H1 (cell line): Measurements from ENCODE around the gene GRM7. TPM values are rescaled to one million over a fixed set of nuclear protein-coding genes. Genes with fewer than 3 reads are reported as not detected.

ENCODE experiments used
- CTCF ChIA-PET: fragments of 300-600 bp; sonication (Branson Sonifier 250); formaldehyde crosslinking; loops from one replicate; lab custom pipeline; 2021; ENCODE audit not compliant: partially characterized antibody; lab: Charles Lee
- POLR2A ChIA-PET: fragments of 300-600 bp; sonication (Branson Sonifier 250); formaldehyde crosslinking; loops from one replicate; lab custom pipeline; 2021; ENCODE audit warnings: inconsistent platforms; ENCODE audit not compliant: partially characterized antibody; lab: Charles Lee
- DNase-seq, 2 experiments: peaks; one replicate each; pipeline versions ENCODE4 v3.0.0 to v3.0.0-alpha.2; 2010 to 2022; ENCODE audit warnings: low spot score in 2 of 2, low read depth in 1 of 2, mixed read lengths in 1 of 2
- FAIRE-seq: peaks from 2 replicates; lab custom pipeline; 2011; peaks lifted over from hg19 to GRCh38; lab: Jason Lieb, UNC
- H2AFZ ChIP-seq: 2 replicates; pipeline ENCODE4 v1.8.1; 2012; ENCODE audit warnings: low read length, inconsistent platforms
- H2AK5ac ChIP-seq: 2 replicates; pipeline ENCODE4 v1.6.1; 2013; ENCODE audit warnings: low read depth, low read length
- H2BK120ac ChIP-seq: replicated peaks from 2 replicates; pipeline ENCODE3; 2013; ENCODE audit warnings: low read depth, low read length, inconsistent platforms
- H2BK12ac ChIP-seq: 2 replicates; pipeline ENCODE4 v1.6.1; 2013; ENCODE audit warnings: low read depth, low read length
- H2BK15ac ChIP-seq: 2 replicates; pipeline ENCODE4 v1.6.1; 2013; ENCODE audit warnings: low read length
- H2BK20ac ChIP-seq: 2 replicates; pipeline ENCODE4 v1.6.1; 2013; ENCODE audit warnings: low read length
- H2BK5ac ChIP-seq: 2 replicates; pipeline ENCODE4 v1.6.1; 2013; ENCODE audit warnings: low read depth, low read length
- H3K14ac ChIP-seq: 2 replicates; pipeline ENCODE4 v1.6.1; 2013; ENCODE audit warnings: inconsistent platforms; ENCODE audit not compliant: insufficient read length
- H3K18ac ChIP-seq: 2 replicates; pipeline ENCODE4 v1.6.1; 2013; ENCODE audit warnings: low read length; ENCODE audit errors: extremely low read depth
- H3K23ac ChIP-seq: 2 replicates; pipeline ENCODE4 v1.6.1; 2013; ENCODE audit warnings: inconsistent platforms; ENCODE audit not compliant: insufficient read length
- H3K23me2 ChIP-seq: 2 replicates; pipeline ENCODE4 v1.6.1; 2013; ENCODE audit warnings: low read depth, low read length
- H3K27ac ChIP-seq: 2 replicates; pipeline ENCODE4 v1.6.1; 2011; ENCODE audit warnings: low read depth, low read length, inconsistent platforms
- H3K27me3 ChIP-seq, 4 experiments: replicated peaks in 1 of 4; 1 replicate in 1 of 4; 2 replicates in 3 of 4; pipeline versions ENCODE4 v1.6.1 to v1.8.1; 2011 to 2013; ENCODE audit warnings: low read length in 3 of 4, mild to moderate bottlenecking in 3 of 4, inconsistent platforms in 2 of 4, mixed read lengths in 2 of 4, moderate library complexity in 1 of 4; ENCODE audit not compliant: control insufficient read depth in 3 of 4, insufficient read depth in 3 of 4; ENCODE audit errors: extremely low read depth in 1 of 4
- H3K36me3 ChIP-seq, 4 experiments: 2 replicates each; pipeline versions ENCODE4 v1.6.1 to v1.8.1; 2011 to 2013; ENCODE audit warnings: mild to moderate bottlenecking in 4 of 4, low read length in 3 of 4, moderate library complexity in 2 of 4, control low read depth in 1 of 4, inconsistent platforms in 1 of 4; ENCODE audit not compliant: insufficient read depth in 4 of 4, control insufficient read depth in 2 of 4
- H3K4ac ChIP-seq: replicated peaks from 2 replicates; pipeline ENCODE3; 2013; ENCODE audit warnings: low read length, low read depth, mixed read lengths, inconsistent platforms; ENCODE audit not compliant: insufficient read length
- H3K4me1 ChIP-seq, 4 experiments: replicated peaks in 1 of 4; 1 replicate in 1 of 4; 2 replicates in 3 of 4; pipeline versions ENCODE4 v1.6.1 to v1.8.1; 2011 to 2013; ENCODE audit warnings: low read length in 3 of 4, inconsistent platforms in 2 of 4, mixed read lengths in 1 of 4; ENCODE audit not compliant: insufficient read depth in 4 of 4, control insufficient read depth in 3 of 4
- H3K4me2 ChIP-seq, 2 experiments: 2 replicates each; pipeline versions ENCODE4 v1.6.1 to v1.8.1; 2011 to 2013; ENCODE audit warnings: low read depth in 2 of 2, low read length in 2 of 2, control low read depth in 1 of 2, inconsistent platforms in 1 of 2, mild to moderate bottlenecking in 1 of 2; ENCODE audit not compliant: insufficient read depth in 1 of 2
- H3K4me3 ChIP-seq, 4 experiments: fragments of 200-600, 300-600 bp in 1 of 4; sonication (generic), shearing (Covaris generic), sonication (Bioruptor Twin) in 1 of 4; 2 replicates each; pipeline versions ENCODE4 v1.5.1 to v1.8.1; 2011 to 2016; ENCODE audit warnings: low read length in 4 of 4, low read depth in 3 of 4, control low read depth in 2 of 4, inconsistent platforms in 2 of 4, mild to moderate bottlenecking in 2 of 4, mixed read lengths in 1 of 4, moderate library complexity in 1 of 4; ENCODE audit not compliant: insufficient read depth in 2 of 4; ENCODE audit errors: extremely low read depth in 1 of 4
- H3K56ac ChIP-seq: replicated peaks from 2 replicates; pipeline ENCODE3; 2013; ENCODE audit warnings: low read depth, mild to moderate bottlenecking, mixed read lengths, low read length, inconsistent platforms; ENCODE audit not compliant: insufficient read length
- H3K79me1 ChIP-seq: 2 replicates; pipeline ENCODE4 v1.6.1; 2013; ENCODE audit warnings: low read depth, low read length, control low read depth
- H3K79me2 ChIP-seq, 2 experiments: 2 replicates each; pipeline versions ENCODE4 v1.6.1 to v1.8.1; 2012 to 2013; ENCODE audit warnings: low read length in 2 of 2, mild to moderate bottlenecking in 2 of 2, inconsistent platforms in 1 of 2; ENCODE audit not compliant: insufficient read depth in 2 of 2, control insufficient read depth in 1 of 2
- H3K9ac ChIP-seq, 4 experiments: replicated peaks in 1 of 4; 1 replicate in 1 of 4; 2 replicates in 3 of 4; pipeline versions ENCODE4 v1.6.1 to v1.8.1; 2011 to 2013; ENCODE audit warnings: low read depth in 3 of 4, low read length in 3 of 4, control low read depth in 2 of 4, mild to moderate bottlenecking in 2 of 4, moderate library complexity in 2 of 4, inconsistent platforms in 1 of 4; ENCODE audit errors: extremely low read depth in 1 of 4
- H3K9me3 ChIP-seq, 2 experiments: 2 replicates each; pipeline versions ENCODE4 v1.6.1 to v1.8.1; 2012 to 2013; ENCODE audit warnings: mild to moderate bottlenecking in 2 of 2, moderate library complexity in 2 of 2, control low read depth in 1 of 2, inconsistent platforms in 1 of 2, low read depth in 1 of 2, low read length in 1 of 2, mixed read lengths in 1 of 2; ENCODE audit not compliant: insufficient read depth in 2 of 2
- H4K20me1 ChIP-seq, 2 experiments: replicated peaks in 1 of 2; 2 replicates each; pipeline versions ENCODE3 to v1.8.1; 2011 to 2013; ENCODE audit warnings: inconsistent platforms in 2 of 2, low read length in 2 of 2, mild to moderate bottlenecking in 1 of 2; ENCODE audit not compliant: insufficient read depth in 2 of 2, control insufficient read depth in 1 of 2
- H4K5ac ChIP-seq: 2 replicates; pipeline ENCODE4 v1.6.1; 2013; ENCODE audit warnings: low read length, low read depth, mixed read lengths, inconsistent platforms; ENCODE audit not compliant: insufficient read length
- H4K8ac ChIP-seq: 2 replicates; pipeline ENCODE4 v1.8.0; 2013; ENCODE audit warnings: mild to moderate bottlenecking, moderate library complexity, low read length, inconsistent platforms; ENCODE audit not compliant: insufficient read depth; ENCODE audit errors: extremely low read depth
- H4K91ac ChIP-seq: replicated peaks from 2 replicates; pipeline ENCODE3; 2013; ENCODE audit warnings: low read length, mixed read lengths, inconsistent platforms; ENCODE audit not compliant: insufficient read length
- ASH2L ChIP-seq: fragments of 200-600, 300-600 bp; sonication (generic); IDR thresholded peaks from one replicate; pipeline ENCODE4 v1.7.1; 2017; ENCODE audit warnings: low read length
- BACH1 ChIP-seq: IDR thresholded peaks from 2 replicates; pipeline ENCODE4 v1.6.1; 2012; ENCODE audit warnings: low read length, improper control_type of control experiment
- CHD2 ChIP-seq: IDR thresholded peaks from 2 replicates; pipeline ENCODE4 v1.6.1; 2012; ENCODE audit warnings: low read length, improper control_type of control experiment
- GABPA ChIP-seq: IDR thresholded peaks from 2 replicates; pipeline ENCODE4 v1.6.1; 2011; ENCODE audit warnings: mild to moderate bottlenecking, low read length, moderate library complexity, borderline replicate concordance; ENCODE audit not compliant: insufficient read depth
- GTF2F1 ChIP-seq: IDR thresholded peaks from 2 replicates; pipeline ENCODE4 v1.6.1; 2012; ENCODE audit warnings: low read depth, low read length, improper control_type of control experiment, borderline replicate concordance
- JUND ChIP-seq: IDR thresholded peaks from 2 replicates; pipeline ENCODE4 v1.6.1; 2011; ENCODE audit warnings: mild to moderate bottlenecking, improper control_type of control experiment, low read length
- KDM4A ChIP-seq: IDR thresholded peaks from one replicate; pipeline ENCODE4 v1.7.1; 2012; ENCODE audit warnings: low read depth, mild to moderate bottlenecking, moderate library complexity, low read length, inconsistent platforms; ENCODE audit not compliant: severe bottlenecking
- NANOG ChIP-seq: IDR thresholded peaks from 2 replicates; pipeline ENCODE4 v1.6.1; 2011; ENCODE audit warnings: low read length, low read depth, mild to moderate bottlenecking, inconsistent platforms; ENCODE audit not compliant: insufficient read depth, poor library complexity, severe bottlenecking
- SAP30 ChIP-seq: fragments of 300-600 bp; sonication (generic); IDR thresholded peaks from 2 replicates; pipeline ENCODE4 v1.7.1; 2012; ENCODE audit warnings: low read length, moderate library complexity, mild to moderate bottlenecking, inconsistent platforms; ENCODE audit not compliant: insufficient read depth, insufficient replicate concordance
- SIRT6 ChIP-seq: IDR thresholded peaks from one replicate; pipeline ENCODE4 v1.7.1; 2012; ENCODE audit warnings: low read length, inconsistent platforms
- YY1 ChIP-seq: IDR thresholded peaks from 2 replicates; pipeline ENCODE4 v1.6.1; 2011; ENCODE audit warnings: low read depth, mild to moderate bottlenecking, low read length
- ZNF274 ChIP-seq: IDR thresholded peaks from 2 replicates; pipeline ENCODE4 v1.7.0; 2012; ENCODE audit warnings: low read length, borderline replicate concordance; ENCODE audit errors: extremely low read depth
- WGBS, 2 experiments: shearing (Covaris generic) in 1 of 2; methylation state at CpG; one replicate each; pipeline versions ENCODE4 v1.1.6 to v1.1.7; 2013 to 2015; ENCODE audit warnings: low lambda C conversion rate in 2 of 2, mixed read lengths in 2 of 2, inconsistent platforms in 1 of 2, low coverage in 1 of 2, missing lambda C conversion rate in 1 of 2; ENCODE audit not compliant: insufficient replicate concordance in 2 of 2, insufficient coverage in 1 of 2, insufficient read length in 1 of 2; ENCODE audit errors: extremely low coverage in 1 of 2, missing lambda C conversion rate in 1 of 2; 5-methylcytosine and 5-hydroxymethylcytosine counted together
- polyA plus RNA-seq, 7 experiments: library from polyadenylated mRNA; depleted of rRNA in 3 of 7; stranded (reverse) in 5 of 7; unstranded in 2 of 7; fragments of >200 nt in 5 of 7; fragments of 200-250 nt in 2 of 7; gene quantifications; 1 replicate in 5 of 7; 2 replicates in 1 of 7; 4 replicates in 1 of 7; pipeline versions ENCODE4 v1.2.1 to v1.2.3, GENCODE V29; 2011 to 2013; ENCODE audit warnings: missing spikeins in 2 of 7, mixed read lengths in 2 of 7
- total RNA-seq: library from RNA; stranded (reverse); fragmentation: NEBNext Ultra II Directional; extraction: Animal tissue kit (Norgen Biotek cat#: 25700); gene quantifications from 2 replicates; pipeline ENCODE4 v1.2.1, GENCODE V29; 2021

The GRM7 gene
- total and polyA plus RNA-seq, 2 of the 8 experiments (the other 6 are each of a cell fraction or from before 2014, with no cell fraction given) = 0.17 to 0.24 TPM

DNA sequence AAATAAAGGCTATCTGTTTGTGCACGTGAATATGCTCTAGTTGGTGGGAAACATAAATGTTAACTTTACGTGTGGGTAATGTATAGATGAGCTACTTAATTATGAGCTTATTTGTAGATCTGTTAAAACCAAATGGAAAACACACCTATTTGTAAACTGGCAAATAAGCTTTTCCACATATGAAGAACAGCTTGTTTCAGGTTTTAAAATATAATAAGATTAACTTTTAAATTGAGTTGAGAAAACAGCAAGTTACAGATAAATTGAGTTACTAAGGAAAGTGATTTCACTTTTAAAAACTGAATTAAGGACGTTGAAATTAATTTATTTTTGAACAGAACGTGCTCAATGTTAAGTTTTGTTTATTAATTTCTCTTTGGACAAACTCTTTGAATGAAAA is 140.5 kb downstream of the GRM7 start:
- FAIRE-seq = no peak
- no peak overlapping the region for H2BK12ac ChIP-seq
- H3K79me1 ChIP-seq = no peaks in the 10 kb centered on the region
- WGBS, 2 experiments = 92% methylated on average over 4 of the region's 4 CpGs; no CpG with 5 or more reads in 1 of the 2 experiments
- no peak overlapping the region for H3K27ac ChIP-seq
- no peak overlapping the region for H3K14ac ChIP-seq
- TF ChIP-seq ASH2L (no peak), GABPA (no peak), YY1 (no peak), KDM4A (no peak), SAP30 (no peak), SIRT6 (no peak), ZNF274 (no peak), CHD2 (no peak), JUND (no peak), GTF2F1 (no peak), BACH1 (no peak), NANOG (no peak)
- H2BK5ac ChIP-seq = no peak overlapping the region
- no peak overlapping the region for H3K9ac ChIP-seq
- no peak overlapping the region for H3K4ac ChIP-seq
- no peak overlapping the region for H2AFZ ChIP-seq
- no peak overlapping the region for H2BK15ac ChIP-seq
- H3K4me1 ChIP-seq = no peaks in the 10 kb centered on the region
- H4K91ac ChIP-seq = no peak overlapping the region
- H3K18ac ChIP-seq = no peak overlapping the region
- H4K5ac ChIP-seq = no peak overlapping the region
- H3K27me3 ChIP-seq = no peaks in the 10 kb centered on the region
- H3K23me2 ChIP-seq = no peaks in the 10 kb centered on the region
- no peak overlapping the region for H2AK5ac ChIP-seq
- no peak overlapping the region for H2BK120ac ChIP-seq
- no peak overlapping the region for H2BK20ac ChIP-seq
- CTCF ChIA-PET = interaction anchor here (1.2 kb wide), 1 partner anchor 11 kb away, joined by 3 read pairs; no protein-coding TSS in a partner anchor
- POLR2A ChIA-PET = no interaction called here
- H4K8ac ChIP-seq = no peak overlapping the region
- H3K56ac ChIP-seq = no peak overlapping the region
- H3K4me2 ChIP-seq = no peak overlapping the region
- peaks cover 3 to 11% of the 10 kb centered on the region in 2 experiments; a peak in 2 of 4 replicates for H3K9me3 ChIP-seq
- H3K79me2 ChIP-seq = no peaks in the 10 kb centered on the region
- no peaks in the 10 kb centered on the region for H4K20me1 ChIP-seq
- no peak overlapping the region for H3K23ac ChIP-seq
- H3K36me3 ChIP-seq = no peaks in the 10 kb centered on the region
- H3K4me3 ChIP-seq = no peak overlapping the region
- DNase-seq = no peak
